ENCODE results near the gene SLC35A2.

Gene SLC35A2

DNA sequence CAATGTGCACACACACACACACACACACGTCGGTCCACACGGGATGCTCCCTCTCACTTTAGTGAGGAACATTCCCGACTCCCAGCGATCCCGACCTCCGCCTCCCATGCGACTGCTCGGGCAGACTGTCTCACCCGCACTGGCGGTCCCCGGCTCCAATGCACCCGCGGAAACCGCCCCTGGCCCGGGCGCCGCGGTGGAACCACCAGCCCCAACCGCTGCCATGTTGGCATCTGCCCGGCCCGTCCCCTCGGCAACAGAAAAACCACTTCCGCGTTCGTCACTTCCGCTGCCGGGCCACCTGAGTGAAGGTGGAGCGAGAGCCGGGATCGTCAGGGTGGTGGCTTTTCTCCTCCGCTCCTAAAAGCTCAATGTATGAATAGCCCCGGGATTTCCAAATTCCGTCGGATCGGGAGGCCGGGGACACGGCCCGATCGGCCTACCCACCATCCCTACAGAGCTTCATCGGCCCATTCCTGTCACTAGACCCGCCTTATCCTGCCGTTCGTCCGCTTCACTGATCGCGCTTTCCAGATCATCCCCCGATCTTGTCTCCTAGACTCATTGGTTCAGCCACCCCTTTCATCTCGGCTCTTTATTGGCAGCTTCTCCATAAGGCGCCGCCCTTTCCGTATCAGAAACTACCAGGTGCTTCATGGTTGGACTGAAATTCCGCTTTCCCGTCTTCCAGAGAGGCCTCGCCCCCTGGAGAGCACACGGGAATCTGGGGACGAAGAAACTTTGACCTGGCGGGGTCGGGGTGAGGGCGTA, at the start of gene SLC35A2:
TSS of gene SLC35A2 (minus strand) at position 235 of the 771 bp plus-strand sequence. CDS start at position 225, 10 bp downstream.
- ATAC-seq, result peak; percentile 81
- peak; percentile 88 for DNase-seq

DNA sequence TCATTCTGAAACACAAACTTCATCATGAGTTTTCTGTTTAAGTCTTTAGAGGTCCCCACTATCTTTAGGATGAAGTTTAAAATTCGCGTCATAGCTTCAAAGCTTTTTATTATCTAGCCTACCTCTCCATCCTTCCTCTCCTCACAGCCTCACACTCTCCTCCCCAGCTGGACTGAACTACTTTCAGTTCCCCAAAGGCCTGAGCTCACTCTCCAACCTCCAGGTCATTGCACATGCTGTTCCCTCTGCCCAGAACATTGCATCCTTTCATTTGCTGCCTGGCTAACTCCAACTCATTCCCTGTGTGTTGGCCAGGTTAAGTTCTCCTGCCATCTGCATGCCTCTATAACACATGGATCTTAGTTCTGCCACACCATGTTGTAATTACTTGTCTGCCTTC, 48.8 kb upstream of the SLC35A2 start:
- ATAC-seq (no peak), DNase-seq (no peak)

DNA sequence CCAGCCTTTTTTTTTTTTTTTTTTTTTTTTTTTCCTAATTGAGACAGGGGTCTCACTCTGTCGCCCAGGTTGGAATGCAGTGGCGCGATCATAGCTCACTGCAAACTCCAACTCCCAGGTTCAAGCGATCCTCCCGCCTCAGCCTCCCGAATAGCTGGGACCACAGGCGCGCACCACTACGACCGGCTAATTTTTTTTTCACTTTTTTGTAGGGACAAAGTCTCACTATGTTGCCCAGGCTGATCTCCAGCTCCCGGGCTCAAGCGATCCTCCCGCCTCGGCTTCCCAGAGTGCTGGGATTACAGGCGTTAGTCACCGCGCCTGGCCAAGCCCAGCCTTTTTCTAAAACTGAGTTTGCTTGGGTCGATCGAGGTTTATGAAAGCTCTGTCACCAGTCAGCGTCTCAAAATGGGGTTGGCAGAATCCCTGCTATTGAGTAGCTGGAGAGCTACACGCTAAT, 47.2 kb upstream of the SLC35A2 start:
- DNase-seq (no peak), ATAC-seq (no peak)

DNA sequence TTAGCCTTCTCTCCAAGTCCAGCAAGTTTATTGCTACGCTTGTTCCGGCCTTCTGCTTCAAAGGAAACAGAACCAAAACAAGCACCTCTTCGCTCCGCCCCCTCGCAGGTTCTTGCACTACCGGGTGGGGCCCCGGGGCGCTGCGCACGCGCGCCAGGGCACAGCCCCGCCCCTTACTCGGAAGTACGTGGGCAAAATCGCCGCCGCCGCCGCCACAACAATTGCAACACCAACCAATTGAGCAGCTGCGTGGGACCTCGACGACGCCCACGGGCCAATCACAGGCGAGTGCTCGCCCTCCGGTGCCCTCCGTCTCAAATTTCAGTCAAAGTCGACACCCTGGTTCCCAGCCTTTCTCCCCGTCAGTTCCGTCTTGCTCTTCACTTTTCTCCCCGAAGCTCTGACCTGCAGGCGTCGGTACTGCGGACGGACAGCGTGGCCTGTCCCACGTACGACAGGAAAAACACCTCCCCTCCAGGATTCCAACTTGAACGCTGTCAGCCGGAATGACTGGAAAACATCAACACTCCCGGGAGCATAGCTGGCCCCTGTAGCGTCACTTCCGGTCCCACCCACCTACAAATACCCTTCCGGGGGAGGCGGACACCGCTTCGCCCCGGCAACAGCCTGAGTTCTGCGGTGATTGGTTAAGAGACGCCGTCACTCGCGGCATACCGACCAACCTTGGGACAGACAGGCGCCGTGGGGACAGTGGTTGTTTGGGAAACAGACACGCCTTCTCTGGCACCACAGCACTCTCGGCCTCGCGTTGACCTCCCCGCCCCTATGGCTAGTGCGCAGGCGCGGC, 46.6 kb upstream of the SLC35A2 start:
- peak; percentile 89 for ATAC-seq

DNA sequence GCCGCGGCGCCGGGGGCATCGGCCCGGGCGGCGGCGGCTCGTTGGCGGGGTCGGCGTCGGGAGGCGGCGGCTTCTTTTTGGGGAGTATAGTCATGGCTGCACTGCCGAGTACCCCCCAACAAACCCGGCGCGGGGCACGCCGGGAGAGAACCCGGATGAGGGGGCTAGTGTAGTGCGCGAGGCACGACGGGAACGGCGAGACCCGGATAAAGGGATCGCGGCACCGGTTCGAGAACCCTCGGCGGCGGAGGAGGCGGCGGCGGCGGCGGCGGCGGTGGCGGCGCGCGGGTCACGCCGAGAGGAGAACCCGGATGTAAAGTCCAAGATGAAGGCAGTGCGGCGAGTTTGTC, 46.0 kb upstream of the SLC35A2 start, which contains the start of gene OTUD5:
TSS of gene OTUD5 (minus strand) at position 131 of the 350 bp plus-strand sequence. CDS start at position 94, 37 bp downstream.
- ATAC-seq (peak; percentile 74), DNase-seq (peak; percentile 79)

More for the DNA sequence above, 46.6 kb upstream of the SLC35A2 start:
- DNase-seq, result peak; percentile 89

DNA sequence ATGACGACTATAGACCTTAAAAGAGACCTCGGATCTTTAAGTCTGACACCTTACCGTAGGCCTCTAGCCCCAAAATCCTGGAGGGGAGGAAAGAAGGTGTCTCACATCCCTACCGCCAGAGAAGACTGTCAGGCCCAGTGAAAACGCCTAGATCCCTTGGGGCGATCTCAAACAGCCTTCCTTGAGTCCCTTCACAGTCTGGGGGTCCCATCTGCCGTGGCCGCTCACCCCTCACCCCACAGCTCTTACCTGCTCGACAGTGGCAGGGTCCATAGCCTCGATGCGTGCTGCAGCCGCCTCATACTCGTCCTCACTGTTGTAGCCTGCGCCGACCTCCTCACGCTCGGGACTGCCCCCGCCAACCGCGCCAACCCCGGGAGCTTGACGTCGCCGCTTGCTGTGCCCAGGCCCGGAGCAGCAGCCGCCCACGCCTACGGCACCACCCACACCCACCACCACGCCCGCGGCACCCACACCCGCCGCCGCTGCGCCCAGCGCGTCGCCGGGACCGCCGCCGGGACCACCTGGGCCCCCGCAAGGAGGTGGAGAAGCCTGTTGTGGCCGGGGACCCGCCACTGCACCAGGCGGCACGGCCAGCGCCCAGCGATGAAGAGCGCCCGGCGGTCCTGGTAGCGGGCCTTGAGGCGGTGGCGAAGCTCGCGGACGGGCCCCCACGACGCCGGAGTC, 45.4 kb upstream of the SLC35A2 start:
- DNase-seq (peak; percentile 62), ATAC-seq (no peak)

DNA sequence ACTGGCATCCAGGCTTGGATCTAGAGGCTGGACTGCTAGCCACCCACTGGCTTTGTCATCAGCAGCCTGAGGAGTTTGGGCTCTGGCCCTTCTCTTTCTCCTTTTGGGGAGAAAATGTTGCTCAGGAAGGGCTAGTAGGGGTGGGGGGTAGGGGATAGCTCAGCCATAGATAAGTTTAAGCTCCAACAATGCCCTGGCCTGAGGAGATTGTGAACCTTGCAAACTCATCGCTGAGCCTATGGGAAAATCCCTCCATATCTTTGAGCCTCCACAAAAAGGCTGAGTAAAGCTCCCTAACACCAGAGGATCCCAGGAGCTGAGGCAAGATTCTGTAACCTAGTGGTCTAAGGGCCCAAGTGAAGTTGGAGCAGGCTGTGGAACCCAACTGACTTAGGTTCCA, 37.1 kb upstream of the SLC35A2 start:
- ATAC-seq (no peak), DNase-seq (no peak)

DNA sequence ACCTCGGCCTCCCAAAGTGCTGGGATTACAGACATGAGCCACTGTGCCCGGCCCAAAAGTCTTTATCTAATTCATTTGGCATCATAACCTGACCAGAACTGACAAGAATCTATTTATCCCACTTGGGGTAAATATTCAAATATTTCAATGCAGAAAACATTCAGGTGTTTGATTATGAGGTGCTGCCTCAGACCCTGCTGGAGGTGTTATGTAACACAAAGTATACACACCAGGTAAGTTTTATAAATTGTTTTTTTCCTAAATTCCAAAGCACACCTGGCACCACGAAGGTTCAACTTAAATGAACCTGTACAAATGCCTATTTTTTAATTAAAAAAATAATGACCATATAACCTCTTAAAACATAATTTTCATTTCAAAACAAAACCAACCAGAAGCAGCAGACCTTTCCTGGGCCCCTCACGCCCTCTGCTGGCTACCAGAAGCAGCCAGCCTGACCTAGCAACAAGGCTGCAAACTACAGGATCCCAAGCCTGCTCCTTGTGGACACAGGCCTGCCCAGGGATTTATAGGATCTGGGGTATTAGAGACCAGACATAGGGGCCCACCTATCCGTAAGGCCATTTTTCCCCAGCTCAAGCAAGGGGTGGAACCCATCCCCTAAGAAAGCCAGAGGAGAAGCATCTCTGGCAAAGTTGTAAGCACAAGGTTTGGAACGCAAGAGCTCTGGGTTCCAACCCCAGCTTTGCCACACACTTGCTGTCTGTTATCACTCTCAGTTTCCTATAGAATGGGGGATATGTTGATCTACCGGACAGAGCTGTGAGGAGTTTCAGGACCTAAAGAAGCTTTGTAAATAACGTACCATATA, 34.3 kb upstream of the SLC35A2 start:
- ATAC-seq, result no peak
- DNase-seq, result peak; percentile 50

DNA sequence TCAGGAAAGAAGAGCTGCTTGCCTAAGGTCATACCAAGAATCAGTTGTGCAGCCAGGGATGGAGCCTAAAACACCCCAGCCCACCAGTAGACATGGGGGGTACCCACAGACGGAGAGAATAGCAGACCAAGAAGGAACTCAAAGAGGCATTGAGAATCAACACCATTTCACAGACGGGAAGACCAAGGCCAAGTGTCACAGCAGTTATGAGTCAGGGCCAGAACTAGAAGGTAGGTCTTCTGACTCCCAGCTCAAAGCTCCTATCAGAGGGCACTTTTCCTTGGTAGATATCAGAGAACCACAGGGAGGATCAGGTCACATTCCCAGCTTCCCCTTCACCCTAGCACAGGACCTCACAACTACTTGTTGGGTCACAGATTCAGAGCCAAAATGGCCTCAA, 31.4 kb upstream of the SLC35A2 start:
- DNase-seq (no peak), ATAC-seq (no peak)

DNA sequence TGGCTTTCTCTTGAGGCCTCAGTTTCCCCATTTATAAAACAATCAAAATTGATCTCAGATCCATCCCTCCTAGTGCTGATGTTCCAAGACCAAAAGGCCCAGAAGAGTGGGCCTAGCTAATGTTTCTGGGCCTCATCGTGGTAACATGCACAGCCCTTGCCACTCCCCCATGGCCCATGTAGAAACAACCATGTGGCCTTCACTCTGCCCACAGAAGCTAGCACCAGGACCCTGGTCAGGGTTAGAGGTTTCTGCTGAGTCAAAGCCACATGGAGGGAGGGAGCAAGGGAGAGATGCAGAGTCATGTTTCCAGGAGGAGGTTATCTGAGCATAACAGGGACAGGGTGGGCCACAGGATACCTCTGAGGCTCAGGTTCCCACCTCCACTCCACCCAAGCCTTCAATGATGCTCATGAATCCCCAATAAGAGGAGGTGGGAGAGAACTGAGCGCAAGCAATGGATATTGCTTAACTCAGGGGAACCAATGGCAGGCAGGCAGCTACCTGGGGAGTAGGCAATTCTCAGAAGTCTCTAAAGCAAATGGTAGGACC, 29.0 kb upstream of the SLC35A2 start:
- no peak for ATAC-seq
- no peak for DNase-seq

DNA sequence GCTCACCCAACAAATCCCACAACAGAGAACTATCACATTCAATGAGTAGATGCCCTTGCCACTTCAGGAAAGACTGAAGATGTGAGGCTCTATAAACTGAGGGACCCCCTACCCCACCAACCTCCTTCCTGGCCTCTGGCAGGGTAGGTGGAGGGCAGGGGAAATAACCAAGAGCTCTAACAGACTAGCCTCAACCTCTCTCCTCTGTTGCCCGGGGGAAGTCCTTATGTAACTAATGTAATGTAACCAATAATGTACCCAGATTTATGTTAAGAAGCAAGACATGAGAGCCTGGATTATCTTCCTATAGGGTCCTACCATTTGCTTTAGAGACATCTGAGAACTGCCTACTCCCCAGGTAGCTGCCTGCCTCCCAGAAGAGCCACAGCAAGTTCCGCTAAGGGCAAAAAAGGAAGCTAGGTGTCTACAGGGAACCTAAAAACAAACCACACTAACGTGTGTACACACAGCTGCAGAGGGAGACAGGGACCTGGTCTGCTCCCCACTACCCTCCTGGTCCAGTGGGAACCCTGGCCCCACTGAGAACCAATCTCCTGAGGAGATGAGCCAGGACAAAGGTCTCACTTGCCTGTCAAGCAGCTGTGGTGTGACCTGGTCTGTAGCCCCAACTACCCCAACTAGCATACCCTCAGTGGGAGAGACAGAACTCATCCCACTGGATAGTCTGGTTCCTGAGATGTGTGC, 28.2 kb upstream of the SLC35A2 start:
- no peak for DNase-seq
- no peak for ATAC-seq

DNA sequence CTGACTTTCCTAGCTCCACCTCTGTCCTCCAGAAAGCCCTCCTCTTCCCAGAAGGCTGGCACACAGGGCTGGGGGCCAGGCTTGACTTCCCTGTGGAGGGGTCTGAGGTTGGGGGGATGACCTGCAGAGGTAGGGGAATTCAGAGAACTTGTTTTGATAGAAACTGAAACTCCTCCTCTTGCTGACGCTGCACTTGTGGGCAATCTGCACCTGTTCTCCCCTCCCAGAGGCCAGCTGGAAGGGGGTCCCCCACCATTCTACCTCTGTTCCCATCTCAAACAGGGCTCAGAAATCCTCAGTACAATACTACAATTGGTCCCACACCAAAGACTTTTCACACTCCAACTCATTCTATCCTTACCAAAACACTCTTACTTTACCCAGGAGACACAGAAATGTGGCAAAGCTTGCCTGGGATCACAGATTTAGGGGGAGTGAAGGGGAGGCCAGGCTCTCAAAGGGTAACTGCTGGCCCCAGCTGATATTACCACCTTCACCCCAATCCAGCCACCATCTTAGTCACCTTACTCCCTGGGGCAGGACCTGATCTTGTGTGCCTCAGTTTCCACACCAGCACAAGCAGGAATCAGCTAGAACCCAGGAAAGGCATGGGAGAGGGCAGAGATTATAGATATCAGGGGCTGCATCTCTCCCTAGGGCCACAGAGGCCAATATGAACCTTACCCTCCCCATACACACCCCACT, 27.4 kb upstream of the SLC35A2 start:
- ATAC-seq (peak; percentile 60), DNase-seq (peak; percentile 74)

DNA sequence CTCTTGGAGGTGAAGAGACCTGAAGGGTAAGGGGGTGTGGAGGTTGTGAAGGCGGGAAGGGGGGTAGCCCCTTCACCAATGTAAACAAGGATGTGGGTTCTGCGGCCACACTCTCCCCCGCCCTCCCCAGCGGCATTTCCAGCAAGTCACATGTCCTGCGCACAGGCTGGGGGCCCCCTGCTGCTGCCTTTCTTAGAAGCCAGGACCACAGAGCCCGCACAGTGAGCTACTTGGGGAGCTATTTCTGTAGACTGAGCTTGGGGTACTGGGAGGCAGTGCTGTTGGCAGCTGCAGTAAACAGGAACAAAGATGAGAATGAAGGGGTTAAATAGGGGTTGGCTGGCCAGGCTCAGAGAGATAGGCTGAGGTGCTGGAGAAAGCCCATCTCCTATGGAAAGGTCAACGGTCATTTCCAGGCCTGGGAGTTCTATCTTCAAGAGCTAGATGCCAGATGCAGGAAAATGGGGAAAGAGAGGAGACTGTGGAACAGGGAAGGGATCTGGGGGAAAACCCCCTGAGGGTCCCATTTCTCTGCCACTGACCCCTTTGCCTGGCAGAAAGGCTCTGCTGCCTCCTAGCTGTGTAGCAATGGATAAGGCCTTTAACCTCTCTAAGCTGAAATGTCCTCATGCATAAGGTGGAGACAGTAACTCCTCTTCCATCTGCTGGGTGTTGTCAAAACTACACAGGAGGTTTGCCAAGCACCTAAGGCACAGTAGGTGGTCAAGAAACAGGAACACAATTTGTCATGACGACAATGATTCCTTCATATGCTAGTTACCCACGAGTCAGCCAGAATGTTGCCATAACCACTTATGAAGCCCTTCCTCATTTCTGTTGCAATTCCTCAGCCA, 25.8 kb upstream of the SLC35A2 start:
- peak; percentile 76 for ATAC-seq
- DNase-seq, result peak; percentile 88

DNA sequence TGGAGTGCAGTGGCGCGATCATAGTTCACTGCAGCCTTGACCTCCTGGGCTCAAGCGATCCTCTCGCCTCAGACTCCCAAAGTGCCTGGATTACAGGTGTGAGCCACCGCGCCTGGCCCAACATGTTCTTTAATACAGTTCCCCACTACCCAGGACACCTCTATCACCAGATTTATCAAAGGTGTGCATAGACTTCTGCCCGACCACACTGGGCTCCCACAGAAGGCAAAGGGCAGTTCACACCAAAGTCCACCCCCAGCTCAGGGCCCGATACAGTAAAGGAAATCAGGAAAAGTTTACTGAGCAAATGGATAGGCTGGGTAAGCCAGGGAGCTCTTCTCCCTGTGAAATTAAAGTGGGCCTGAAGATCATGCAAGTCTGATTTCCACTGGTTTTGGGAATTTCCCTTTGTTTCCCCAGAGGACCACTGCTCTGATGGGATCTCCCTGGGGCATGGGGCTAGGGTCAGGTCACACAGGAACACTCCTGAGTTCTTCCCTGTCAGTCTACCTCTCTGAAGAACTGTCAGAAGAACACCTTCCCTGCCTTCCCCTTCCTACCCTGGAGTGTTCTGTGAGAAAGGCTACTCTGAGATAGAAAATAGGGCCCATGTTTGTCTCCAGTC, 25.1 kb upstream of the SLC35A2 start:
- peak; percentile 1 for ATAC-seq
- no peak for DNase-seq

DNA sequence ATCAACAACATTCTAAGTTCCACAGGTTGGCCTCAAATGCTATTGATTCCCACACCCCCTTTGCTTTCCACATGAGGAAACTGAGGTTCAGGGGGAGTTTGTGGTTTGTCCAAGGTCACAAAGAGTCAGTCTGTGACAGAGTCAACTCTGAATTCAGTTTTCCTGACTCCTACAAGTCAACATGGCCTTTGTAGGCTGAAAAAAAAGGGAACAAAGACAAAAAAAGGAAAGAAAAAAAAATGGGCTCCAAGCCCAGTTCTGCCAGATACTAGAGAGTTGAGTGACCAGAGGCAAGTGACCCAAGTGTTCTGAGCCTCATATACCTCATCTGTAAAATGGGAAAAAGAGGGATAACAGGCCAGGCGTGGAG, 23.8 kb upstream of the SLC35A2 start:
- DNase-seq (no peak), ATAC-seq (no peak)

DNA sequence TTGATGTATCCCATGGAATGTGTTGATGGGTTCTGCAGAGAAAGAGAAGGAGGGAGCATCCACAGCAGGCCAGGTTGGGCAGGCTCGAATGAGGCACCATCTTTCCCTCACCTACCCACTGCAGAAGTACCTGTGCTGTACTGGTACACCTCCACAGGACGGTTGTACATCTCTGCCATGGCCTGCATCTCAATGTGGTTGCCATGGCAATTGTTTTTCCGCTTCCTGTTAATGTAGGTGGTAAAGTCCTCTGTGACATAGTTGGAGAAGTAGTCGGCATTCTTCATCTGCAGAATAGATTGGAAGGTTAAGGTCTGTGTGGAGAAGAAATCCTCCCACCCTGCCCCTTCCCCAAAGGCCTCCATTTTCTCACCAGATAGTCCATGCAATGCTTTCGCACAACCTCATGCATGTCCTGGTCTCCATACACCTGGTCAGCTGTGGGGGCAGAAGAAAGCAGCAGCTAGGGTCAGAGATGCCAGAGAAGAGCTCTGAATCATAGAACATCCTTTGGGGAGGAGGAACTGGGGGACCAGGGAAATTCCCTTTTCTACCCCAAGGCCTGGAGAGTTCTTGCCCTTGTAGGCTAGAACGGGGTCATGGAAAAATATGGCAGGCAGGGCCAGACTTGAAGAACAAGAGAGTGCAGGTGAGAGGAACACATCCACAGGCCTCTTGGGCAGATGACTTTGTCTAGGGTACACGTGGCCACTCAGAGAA, 23.3 kb upstream of the SLC35A2 start:
- DNase-seq, result peak; percentile 42

DNA sequence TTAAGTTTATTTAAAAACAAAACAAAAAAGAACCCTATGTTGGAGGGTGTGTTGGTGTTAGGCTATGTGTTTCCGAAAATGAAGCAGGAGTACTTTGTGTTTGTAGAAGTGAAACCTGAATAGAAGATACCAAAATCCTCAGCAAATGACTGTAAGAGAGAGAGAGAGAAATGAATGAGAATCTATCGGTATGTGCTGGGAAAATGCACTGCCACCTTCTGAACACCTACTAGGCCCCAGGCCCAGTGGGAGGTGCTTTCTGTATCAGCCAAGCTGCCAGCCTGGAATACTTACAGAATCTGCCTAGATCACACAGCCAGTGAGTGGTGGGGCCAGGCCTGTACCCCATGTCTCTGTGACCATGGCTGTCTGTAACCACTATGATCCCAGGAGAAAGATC, 22.3 kb upstream of the SLC35A2 start:
- ATAC-seq (no peak), DNase-seq (no peak)

More for the DNA sequence above, 23.3 kb upstream of the SLC35A2 start:
- ATAC-seq, result peak; percentile 32

Data from stimulated activated naive CD8-positive, alpha-beta T cell treated with anti-CD3 and anti-CD28 coated beads, Interleukin-15, Interleukin-2, amounts not matched to agents 100 U/mL and 50 U/mL, for 24 hours (primary cell).